Forelimb muscle (tissue), 1 donor: ENCODE results near the gene MBTPS1. TPM values are rescaled to one million over a fixed set of nuclear protein-coding genes. Genes with fewer than 3 reads are reported as not detected.

ENCODE experiments used
- DNase-seq: peaks from one replicate; pipeline ENCODE4 v3.0.0-alpha.2; 2013; ENCODE audit warnings: low read depth
- polyA plus RNA-seq: library from polyadenylated mRNA; unstranded; fragments of 120-200 nt; gene quantifications from one replicate; pipeline ENCODE4 v1.2.1, GENCODE V29; 2013; ENCODE audit not compliant: insufficient read length

MBTPS1 gene
- polyA plus RNA-seq, 1 donor: 61.1 TPM

GRCh38 chr16:84098939-84099338 lies 17.8 kb downstream of the MBTPS1 start:
- DNase-seq: no peak

GRCh38 chr16:84096447-84097005 lies 20.2 kb downstream of the MBTPS1 start:
- no peak for DNase-seq

GRCh38 chr16:84095466-84095865 lies 21.3 kb downstream of the MBTPS1 start:
- DNase-seq: no peak

- DNase-seq: no peak
These were observed 22.9 kb downstream of the MBTPS1 start for GRCh38 chr16:84093879-84094270.

- no peak for DNase-seq
These were observed 23.4 kb downstream of the MBTPS1 start for GRCh38 chr16:84093120-84093878.

- DNase-seq: no peak
These were observed 25.3 kb downstream of the MBTPS1 start for GRCh38 chr16:84091460-84091859.

GRCh38 chr16:84090211-84090610 lies 26.5 kb downstream of the MBTPS1 start:
- no peak for DNase-seq

- DNase-seq: no peak
These were observed 27.9 kb downstream of the MBTPS1 start for GRCh38 chr16:84088695-84089395.

GRCh38 chr16:84087466-84088151 lies 29.1 kb downstream of the MBTPS1 start:
- DNase-seq: no peak

- DNase-seq: no peak
These were observed 29.7 kb downstream of the MBTPS1 start for GRCh38 chr16:84087001-84087400.

GRCh38 chr16:84086341-84086740 lies 30.4 kb downstream of the MBTPS1 start:
- DNase-seq: no peak

GRCh38 chr16:84085773-84086172 lies 31.0 kb downstream of the MBTPS1 start:
- DNase-seq: no peak

- no peak for DNase-seq
These were observed 31.5 kb downstream of the MBTPS1 start for GRCh38 chr16:84085271-84085667.

- DNase-seq: no peak
These were observed 32.0 kb downstream of the MBTPS1 start for GRCh38 chr16:84084570-84085270.

GRCh38 chr16:84082835-84083569 lies 33.7 kb downstream of the MBTPS1 start:
- DNase-seq: no peak

- no peak for DNase-seq
These were observed 34.6 kb downstream of the MBTPS1 start for GRCh38 chr16:84082110-84082509.

- DNase-seq: no peak
These were observed 35.2 kb downstream of the MBTPS1 start for GRCh38 chr16:84081446-84081989.

GRCh38 chr16:84080813-84081212 lies 35.9 kb downstream of the MBTPS1 start:
- DNase-seq: no peak

GRCh38 chr16:84080378-84080777 lies 36.4 kb downstream of the MBTPS1 start:
- DNase-seq: no peak

GRCh38 chr16:84079664-84080063 lies 37.1 kb downstream of the MBTPS1 start:
- DNase-seq: no peak

- DNase-seq: no peak
These were observed 41.4 kb downstream of the MBTPS1 start for GRCh38 chr16:84075376-84075775.
